Natural killer cell (primary cell): ENCODE data around the gene IGSF11. TPM values are rescaled to one million over a fixed set of nuclear protein-coding genes. Genes with fewer than 3 reads are reported as not detected.

ENCODE experiments used
- ATAC-seq, 3 donors: fragments of 150-1000 bp in 2 of 3; fragments of 200-7000 bp in 1 of 3; cut with Tn5 transposase; 1 replicate in 1 of 3; 2 replicates in 2 of 3; pipeline ENCODE4 v1.10.0; 2021; ENCODE audit warnings: mild to moderate bottlenecking in 2 of 3, moderate library complexity in 2 of 3
- DNase-seq, 2 donors: peaks; one replicate each; pipeline versions ENCODE4 v3.0.0 to v3.0.0-alpha.2; 2013 to 2021; ENCODE audit warnings: mixed read lengths in 1 of 2
- H3K27ac ChIP-seq: one replicate; pipeline ENCODE4 v1.5.1; 2013; ENCODE audit warnings: mild to moderate bottlenecking, low read length
- H3K27me3 ChIP-seq: one replicate; pipeline ENCODE4 v1.6.1; 2013; ENCODE audit warnings: low read length; ENCODE audit not compliant: control insufficient read depth, insufficient read depth
- H3K36me3 ChIP-seq: one replicate; pipeline ENCODE4 v1.6.1; 2013; ENCODE audit warnings: low read length; ENCODE audit not compliant: control insufficient read depth, insufficient read depth
- H3K4me1 ChIP-seq: one replicate; pipeline ENCODE4 v1.6.1; 2013; ENCODE audit warnings: low read length; ENCODE audit not compliant: control insufficient read depth, insufficient read depth
- H3K4me3 ChIP-seq: one replicate; pipeline ENCODE4 v1.5.1; 2013; ENCODE audit warnings: low read length
- H3K9me3 ChIP-seq: one replicate; pipeline ENCODE4 v1.6.1; 2013; ENCODE audit warnings: low read length; ENCODE audit not compliant: control insufficient read depth, insufficient read depth
- H3K27ac Mint-ChIP-seq, 2 donors: one replicate each; pipeline ENCODE4 v1.8.0; 2022; ENCODE audit warnings: mild to moderate bottlenecking in 2 of 2, mixed read lengths in 2 of 2, moderate library complexity in 1 of 2
- H3K27me3 Mint-ChIP-seq, 2 donors: one replicate each; pipeline ENCODE4 v1.8.0; 2022; ENCODE audit warnings: low read depth in 2 of 2, mixed read lengths in 2 of 2
- H3K36me3 Mint-ChIP-seq: one replicate; pipeline ENCODE4 v1.8.0; 2022; ENCODE audit warnings: mixed read lengths
- H3K4me1 Mint-ChIP-seq, 2 donors: one replicate each; pipeline ENCODE4 v1.8.0; 2022; ENCODE audit warnings: mixed read lengths in 2 of 2
- H3K4me3 Mint-ChIP-seq: one replicate; pipeline ENCODE4 v1.8.0; 2022; ENCODE audit warnings: mild to moderate bottlenecking, moderate library complexity, mixed read lengths
- H3K9me3 Mint-ChIP-seq, 2 donors: one replicate each; pipeline ENCODE4 v1.8.0; 2022; ENCODE audit warnings: mixed read lengths in 2 of 2
- WGBS: methylation state at CpG from one replicate; pipeline ENCODE4 v1.1.7; 2013; ENCODE audit warnings: missing lambda C conversion rate; ENCODE audit not compliant: insufficient coverage; 5-methylcytosine and 5-hydroxymethylcytosine counted together
- intact Hi-C: fragments of 100-400 bp; cut with micrococcal nuclease; formaldehyde crosslinking; loops from one replicate; pipeline ENCODE4 v1.14.2; 2022
- total RNA-seq, 4 donors: library from RNA; stranded (reverse); fragments of 120-200 nt in 1 of 4; gene quantifications; one replicate each; pipeline versions ENCODE4 v1.2.3 to v1.2.4, GENCODE V29; 2013 to 2022
- TF ChIP-seq, protein P1 (sequence below): fragments of 200-600 bp; IDR thresholded peaks from one replicate; pipeline ENCODE4 v1.8.0; 2022; ENCODE audit warnings: antibody characterized with exemption

IGSF11 gene
- total RNA-seq, 3 donors from 2014 or later (not counting 1 experiment from before 2014, with no cell fraction given): 0.66 to 2.3 TPM; not detected in 1

DNA sequence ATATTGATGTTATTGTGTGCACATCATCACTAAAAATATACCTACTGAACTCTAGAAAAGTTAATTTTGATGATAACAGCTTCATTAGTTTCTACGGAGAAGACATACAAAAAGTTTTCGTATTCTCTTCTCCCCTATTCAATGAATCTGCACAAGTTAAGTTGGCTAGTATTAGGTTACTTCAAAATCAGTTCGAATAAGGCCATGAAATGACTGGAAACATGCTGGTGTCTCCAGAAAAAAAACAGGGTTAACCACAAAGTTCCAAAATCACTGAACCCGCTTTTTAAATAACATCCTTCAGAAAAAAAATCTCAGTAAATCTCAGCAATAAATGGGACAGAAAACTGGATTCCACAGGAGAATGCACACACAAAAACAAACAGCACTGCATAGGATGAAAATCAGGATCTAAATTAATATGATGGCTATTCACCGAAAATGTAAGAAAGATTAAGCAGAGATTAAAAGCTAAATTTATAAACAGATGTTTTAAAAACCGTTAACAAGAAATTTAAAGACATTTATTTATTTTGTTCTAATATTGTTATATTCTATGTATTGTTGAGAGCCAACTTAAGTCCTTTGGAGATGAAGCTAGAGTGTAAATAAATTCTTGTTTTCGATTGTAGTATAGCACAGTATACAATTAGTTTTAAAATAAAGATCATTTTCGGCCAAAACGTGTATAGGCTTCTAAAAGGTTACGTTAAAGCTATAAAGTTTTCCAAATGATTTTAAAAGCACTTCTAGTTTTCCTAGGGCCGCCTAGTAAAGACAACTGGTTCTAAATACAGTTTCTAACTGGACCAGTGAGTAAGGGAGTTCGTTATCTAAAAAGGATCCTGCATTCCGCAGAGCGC is 1.0 kb downstream of the IGSF11 start:
- Mint-ChIP-seq H3K9me3 (no peaks in the 10 kb centered on the region), H3K27ac (no peak overlapping the region), H3K27me3 (peaks cover 38 to 66% of the 10 kb centered on the region in 2 donors), H3K4me3 (peak overlapping the region; percentile 81), H3K4me1 (peaks cover 9 to 13% of the 10 kb centered on the region in 2 donors), H3K36me3 (no peaks in the 10 kb centered on the region)
- H3K27ac ChIP-seq: no peak overlapping the region
- H3K4me1 ChIP-seq: peaks cover 9% of the 10 kb centered on the region
- TF ChIP-seq, protein P1, sequence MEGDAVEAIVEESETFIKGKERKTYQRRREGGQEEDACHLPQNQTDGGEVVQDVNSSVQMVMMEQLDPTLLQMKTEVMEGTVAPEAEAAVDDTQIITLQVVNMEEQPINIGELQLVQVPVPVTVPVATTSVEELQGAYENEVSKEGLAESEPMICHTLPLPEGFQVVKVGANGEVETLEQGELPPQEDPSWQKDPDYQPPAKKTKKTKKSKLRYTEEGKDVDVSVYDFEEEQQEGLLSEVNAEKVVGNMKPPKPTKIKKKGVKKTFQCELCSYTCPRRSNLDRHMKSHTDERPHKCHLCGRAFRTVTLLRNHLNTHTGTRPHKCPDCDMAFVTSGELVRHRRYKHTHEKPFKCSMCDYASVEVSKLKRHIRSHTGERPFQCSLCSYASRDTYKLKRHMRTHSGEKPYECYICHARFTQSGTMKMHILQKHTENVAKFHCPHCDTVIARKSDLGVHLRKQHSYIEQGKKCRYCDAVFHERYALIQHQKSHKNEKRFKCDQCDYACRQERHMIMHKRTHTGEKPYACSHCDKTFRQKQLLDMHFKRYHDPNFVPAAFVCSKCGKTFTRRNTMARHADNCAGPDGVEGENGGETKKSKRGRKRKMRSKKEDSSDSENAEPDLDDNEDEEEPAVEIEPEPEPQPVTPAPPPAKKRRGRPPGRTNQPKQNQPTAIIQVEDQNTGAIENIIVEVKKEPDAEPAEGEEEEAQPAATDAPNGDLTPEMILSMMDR: no peak
- DNase-seq (no peak), ATAC-seq (no peak)
- intact Hi-C loops: no loop called here
- no peaks in the 10 kb centered on the region for H3K9me3 ChIP-seq
- peak overlapping the region; percentile 41 for H3K4me3 ChIP-seq
- 59% methylated on average over 11 of the region's 14 CpGs for whole genome bisulfite sequencing
- H3K27me3 ChIP-seq: peaks cover 30% of the 10 kb centered on the region
- H3K36me3 ChIP-seq: no peaks in the 10 kb centered on the region

DNA sequence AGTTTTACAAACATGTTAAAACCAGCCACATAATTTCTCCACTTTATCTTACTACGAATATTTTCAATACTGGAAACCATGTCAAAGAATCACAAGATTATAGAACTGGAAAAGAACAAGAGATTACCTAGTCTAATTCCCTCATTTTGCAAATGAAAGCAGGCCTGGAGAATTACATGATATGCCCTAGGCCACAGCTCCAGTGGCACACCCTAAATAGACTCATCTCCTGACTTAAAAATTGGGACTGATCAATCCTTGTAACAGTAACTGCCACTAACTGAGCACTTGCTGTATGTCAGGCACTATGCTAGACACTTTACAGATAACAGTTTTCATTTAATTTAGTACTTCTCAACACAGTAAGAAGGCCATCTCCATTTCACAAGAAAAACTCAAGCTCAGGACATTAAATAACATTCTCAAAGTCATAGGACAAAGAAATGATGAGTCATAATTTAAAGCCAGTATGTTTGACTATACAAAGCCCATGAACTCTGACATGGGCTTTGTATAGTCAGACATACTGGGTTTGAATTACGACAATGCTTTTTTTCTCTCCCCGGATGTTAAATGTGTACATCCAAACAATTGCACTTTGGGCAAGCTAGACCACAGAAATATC is 9.4 kb downstream of the IGSF11 start:
- H3K36me3 ChIP-seq: no peaks in the 10 kb centered on the region
- no peaks in the 10 kb centered on the region for H3K4me1 ChIP-seq
- Mint-ChIP-seq H3K4me1 (no peaks in the 10 kb centered on the region), H3K9me3 (no peaks in the 10 kb centered on the region), H3K27ac (no peak overlapping the region), H3K36me3 (no peaks in the 10 kb centered on the region), H3K27me3 (peaks cover 5 to 6% of the 10 kb centered on the region in 2 donors), H3K4me3 (no peak overlapping the region)
- H3K27me3 ChIP-seq: no peaks in the 10 kb centered on the region
- DNase-seq (no peak), ATAC-seq (no peak)
- no peak overlapping the region for H3K4me3 ChIP-seq
- no peaks in the 10 kb centered on the region for H3K9me3 ChIP-seq
- intact Hi-C loops: no loop called here
- TF ChIP-seq, protein P1: no peak
- H3K27ac ChIP-seq: no peak overlapping the region
- 100% methylated on average over 1 of the region's 3 CpGs for WGBS

- Histone ChIP-seq H3K27me3 (no peaks in the 10 kb centered on the region), H3K4me3 (no peak overlapping the region), H3K36me3 (no peaks in the 10 kb centered on the region), H3K4me1 (no peaks in the 10 kb centered on the region), H3K9me3 (no peaks in the 10 kb centered on the region), H3K27ac (no peak overlapping the region)
- TF ChIP-seq, protein P1: no peak
- intact Hi-C loops: no loop called here
- Mint-ChIP-seq H3K27me3 (peaks cover 7% of the 10 kb centered on the region in 2 donors), H3K4me1 (no peaks in the 10 kb centered on the region), H3K9me3 (no peaks in the 10 kb centered on the region), H3K4me3 (no peak overlapping the region), H3K27ac (no peak overlapping the region), H3K36me3 (no peaks in the 10 kb centered on the region)
- WGBS: 56% methylated on average over 3 of the region's 4 CpGs
- ATAC-seq (no peak), DNase-seq (no peak)
These were observed 14.7 kb downstream of the IGSF11 start for GRCh38 chr3:119019767-119020518.
